Measurements from ENCODE around the gene CIB1.
A peak's percentile ranks its signal among the peaks of the same experiment; 100 is the strongest.

Gene CIB1

DNA sequence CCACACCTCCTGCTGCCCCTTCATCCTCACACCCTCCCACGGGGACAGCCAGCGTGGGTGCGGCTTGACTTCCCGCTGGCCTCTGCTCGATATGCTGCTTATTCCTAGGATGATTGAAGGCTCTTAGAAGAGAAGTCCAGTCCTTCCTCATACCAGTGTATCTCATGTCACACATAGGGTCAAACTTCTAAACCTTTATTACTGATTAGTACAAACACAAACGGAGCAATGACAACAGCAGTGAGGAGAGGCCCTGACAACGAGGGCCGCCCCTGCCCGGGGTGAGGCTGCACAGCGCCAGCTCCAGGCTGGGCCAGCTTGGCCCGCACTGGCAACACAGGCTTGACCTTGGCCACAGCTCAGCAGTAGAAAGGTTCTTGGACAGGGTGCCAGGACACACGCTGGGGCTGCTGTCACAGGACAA, 3.7 kb downstream of the CIB1 start:
- H3K4me3 ChIP-seq, result peak overlapping the region; percentile 10
- TF ChIP-seq, protein P1, sequence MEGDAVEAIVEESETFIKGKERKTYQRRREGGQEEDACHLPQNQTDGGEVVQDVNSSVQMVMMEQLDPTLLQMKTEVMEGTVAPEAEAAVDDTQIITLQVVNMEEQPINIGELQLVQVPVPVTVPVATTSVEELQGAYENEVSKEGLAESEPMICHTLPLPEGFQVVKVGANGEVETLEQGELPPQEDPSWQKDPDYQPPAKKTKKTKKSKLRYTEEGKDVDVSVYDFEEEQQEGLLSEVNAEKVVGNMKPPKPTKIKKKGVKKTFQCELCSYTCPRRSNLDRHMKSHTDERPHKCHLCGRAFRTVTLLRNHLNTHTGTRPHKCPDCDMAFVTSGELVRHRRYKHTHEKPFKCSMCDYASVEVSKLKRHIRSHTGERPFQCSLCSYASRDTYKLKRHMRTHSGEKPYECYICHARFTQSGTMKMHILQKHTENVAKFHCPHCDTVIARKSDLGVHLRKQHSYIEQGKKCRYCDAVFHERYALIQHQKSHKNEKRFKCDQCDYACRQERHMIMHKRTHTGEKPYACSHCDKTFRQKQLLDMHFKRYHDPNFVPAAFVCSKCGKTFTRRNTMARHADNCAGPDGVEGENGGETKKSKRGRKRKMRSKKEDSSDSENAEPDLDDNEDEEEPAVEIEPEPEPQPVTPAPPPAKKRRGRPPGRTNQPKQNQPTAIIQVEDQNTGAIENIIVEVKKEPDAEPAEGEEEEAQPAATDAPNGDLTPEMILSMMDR (IDR thresholded peaks at IDR 0.05), result no peak
- DNase-seq (ENCODE audit: low spot score), result no peak
- peak overlapping the region in 1 of 2 donors; percentile 2 for H3K27ac ChIP-seq

DNA sequence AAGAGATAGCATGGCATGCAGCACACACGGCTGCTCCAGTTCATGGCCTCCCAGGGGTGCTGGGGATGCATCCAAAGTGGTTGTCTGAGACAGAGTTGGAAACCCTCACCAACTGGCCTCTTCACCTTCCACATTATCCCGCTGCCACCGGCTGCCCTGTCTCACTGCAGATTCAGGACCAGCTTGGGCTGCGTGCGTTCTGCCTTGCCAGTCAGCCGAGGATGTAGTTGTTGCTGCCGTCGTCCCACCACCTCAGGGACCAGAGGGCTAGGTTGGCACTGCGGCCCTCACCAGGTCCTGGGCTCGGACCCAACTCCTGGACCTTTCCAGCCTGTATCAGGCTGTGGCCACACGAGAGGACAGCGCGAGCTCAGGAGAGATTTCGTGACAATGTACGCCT, 4.8 kb downstream of the CIB1 start:
- TF ChIP-seq, protein P1 (IDR thresholded peaks at IDR 0.05), result no peak
- Histone ChIP-seq H3K27ac (no peak overlapping the region), H3K4me3 (no peak overlapping the region)
- no peak for DNase-seq (ENCODE audit: low spot score)

DNA sequence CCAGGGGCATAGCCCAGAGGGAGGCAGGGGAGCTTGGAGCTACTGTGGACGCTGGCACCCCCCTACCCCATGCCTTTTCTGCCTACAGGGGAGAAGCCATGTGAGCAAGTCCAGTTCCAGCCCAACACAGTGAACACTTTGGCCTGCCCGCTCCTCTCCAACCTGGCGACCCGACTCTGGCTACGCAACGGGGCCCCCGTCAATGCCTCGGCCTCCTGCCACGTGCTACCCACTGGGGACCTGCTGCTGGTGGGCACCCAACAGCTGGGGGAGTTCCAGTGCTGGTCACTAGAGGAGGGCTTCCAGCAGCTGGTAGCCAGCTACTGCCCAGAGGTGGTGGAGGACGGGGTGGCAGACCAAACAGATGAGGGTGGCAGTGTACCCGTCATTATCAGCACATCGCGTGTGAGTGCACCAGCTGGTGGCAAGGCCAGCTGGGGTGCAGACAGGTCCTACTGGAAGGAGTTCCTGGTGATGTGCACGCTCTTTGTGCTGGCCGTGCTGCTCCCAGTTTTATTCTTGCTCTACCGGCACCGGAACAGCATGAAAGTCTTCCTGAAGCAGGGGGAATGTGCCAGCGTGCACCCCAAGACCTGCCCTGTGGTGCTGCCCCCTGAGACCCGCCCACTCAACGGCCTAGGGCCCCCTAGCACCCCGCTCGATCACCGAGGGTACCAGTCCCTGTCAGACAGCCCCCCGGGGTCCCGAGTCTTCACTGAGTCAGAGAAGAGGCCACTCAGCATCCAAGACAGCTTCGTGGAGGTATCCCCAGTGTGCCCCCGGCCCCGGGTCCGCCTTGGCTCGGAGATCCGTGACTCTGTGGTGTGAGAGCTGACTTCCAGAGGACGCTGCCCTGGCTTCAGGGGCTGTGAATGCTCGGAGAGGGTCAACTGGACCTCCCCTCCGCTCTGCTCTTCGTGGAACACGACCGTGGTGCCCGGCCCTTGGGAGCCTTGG, 5.6 kb downstream of the CIB1 start:
- no peak overlapping the region for H3K27ac ChIP-seq
- TF ChIP-seq, protein P1 (IDR thresholded peaks at IDR 0.05), result no peak
- H3K4me3 ChIP-seq, result no peak overlapping the region
- DNase-seq (ENCODE audit: low spot score), result no peak

DNA sequence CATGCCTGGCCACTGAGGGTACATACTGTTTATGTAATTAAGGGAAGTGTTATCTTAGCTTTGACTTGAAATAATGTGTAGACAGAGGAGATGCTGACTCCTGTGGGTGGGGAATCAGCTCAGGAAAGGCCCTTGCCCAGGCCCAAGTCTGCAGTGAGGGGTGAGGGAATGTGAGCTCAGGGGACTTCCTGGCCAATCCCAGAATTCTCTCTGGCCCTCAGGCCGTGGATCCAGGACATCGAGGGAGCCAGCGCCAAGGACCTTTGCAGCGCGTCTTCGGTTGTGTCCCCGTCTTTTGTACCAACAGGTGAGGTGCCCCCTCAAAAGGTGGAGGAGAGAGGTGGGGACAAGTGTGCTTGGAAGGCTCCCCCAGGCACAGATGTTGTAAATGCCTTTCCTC, 6.4 kb downstream of the CIB1 start:
- Histone ChIP-seq H3K27ac (no peak overlapping the region), H3K4me3 (no peak overlapping the region)
- TF ChIP-seq, protein P1 (IDR thresholded peaks at IDR 0.05), result no peak
- no peak for DNase-seq (ENCODE audit: low spot score)

DNA sequence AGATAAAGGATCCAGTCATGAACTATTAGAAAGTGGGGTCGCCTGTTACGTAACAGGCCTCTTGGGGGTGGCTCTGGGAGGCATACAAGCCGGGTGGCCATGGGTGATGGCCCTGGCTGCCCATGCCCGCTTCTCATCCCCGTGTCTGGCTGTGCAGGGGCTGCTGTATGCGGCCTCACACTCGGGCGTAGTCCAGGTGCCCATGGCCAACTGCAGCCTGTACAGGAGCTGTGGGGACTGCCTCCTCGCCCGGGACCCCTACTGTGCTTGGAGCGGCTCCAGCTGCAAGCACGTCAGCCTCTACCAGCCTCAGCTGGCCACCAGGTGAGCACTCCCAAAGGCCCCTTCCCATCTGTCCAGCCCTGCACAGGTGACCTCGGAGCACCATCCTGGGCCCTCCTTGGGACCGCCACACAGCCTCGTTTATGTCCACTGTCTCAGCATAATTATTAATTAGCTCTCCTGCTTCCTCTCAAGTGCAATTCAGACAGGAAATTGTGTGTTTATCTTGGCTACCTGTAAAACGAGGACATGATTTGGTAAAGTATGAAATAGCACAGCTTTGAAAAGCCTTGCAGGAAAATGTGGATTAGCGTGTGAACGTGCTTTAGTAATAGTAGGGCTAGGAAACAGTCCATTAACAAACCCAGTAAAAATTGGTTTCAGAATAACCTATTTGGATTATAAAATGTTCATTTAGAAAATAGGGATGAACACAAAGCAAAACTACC, 8.1 kb downstream of the CIB1 start:
- H3K27ac ChIP-seq, result no peak overlapping the region
- H3K4me3 ChIP-seq, result no peak overlapping the region
- TF ChIP-seq, protein P1 (IDR thresholded peaks at IDR 0.05), result no peak
- no peak for DNase-seq (ENCODE audit: low spot score)

DNA sequence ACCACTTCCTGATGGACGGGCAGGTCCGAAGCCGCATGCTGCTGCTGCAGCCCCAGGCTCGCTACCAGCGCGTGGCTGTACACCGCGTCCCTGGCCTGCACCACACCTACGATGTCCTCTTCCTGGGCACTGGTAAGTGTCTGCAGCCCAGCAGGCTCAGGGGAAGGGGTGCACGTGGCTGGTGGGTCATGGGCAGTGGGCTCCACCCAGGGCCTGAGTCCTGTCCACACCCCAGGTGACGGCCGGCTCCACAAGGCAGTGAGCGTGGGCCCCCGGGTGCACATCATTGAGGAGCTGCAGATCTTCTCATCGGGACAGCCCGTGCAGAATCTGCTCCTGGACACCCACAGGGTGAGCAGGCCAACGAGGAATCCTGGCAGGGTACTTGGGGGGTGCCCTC, 8.7 kb downstream of the CIB1 start:
- TF ChIP-seq, protein P1 (IDR thresholded peaks at IDR 0.05), result no peak
- H3K27ac ChIP-seq, result no peak overlapping the region
- DNase-seq (ENCODE audit: low spot score), result no peak
- no peak overlapping the region for H3K4me3 ChIP-seq

All from coronary artery (tissue), 2 donors.